Measurements from ENCODE around the gene ALPK1.

Gene ALPK1

GRCh38 chr4:112386071-112386470 lies 88.9 kb downstream of the ALPK1 start:
- no peak overlapping the region for H3K4me3 ChIP-seq (ENCODE audit: low read depth, low read length)
- no peak for DNase-seq (ENCODE audit: low read depth)
- TF ChIP-seq CTCF (IDR thresholded peaks at IDR 0.05; ENCODE audit: control insufficient read depth, extremely low read depth, insufficient read depth), result no peak

GRCh38 chr4:112402098-112402497 lies 104.9 kb downstream of the ALPK1 start:
- H3K4me3 ChIP-seq (ENCODE audit: low read depth, low read length), result no peak overlapping the region
- TF ChIP-seq CTCF (IDR thresholded peaks at IDR 0.05; ENCODE audit: control insufficient read depth, extremely low read depth, insufficient read depth), result no peak
- DNase-seq (ENCODE audit: low read depth), result no peak

GRCh38 chr4:112403101-112403945 lies 106.2 kb downstream of the ALPK1 start:
- DNase-seq (ENCODE audit: low read depth), result no peak
- H3K4me3 ChIP-seq (ENCODE audit: low read depth, low read length), result no peak overlapping the region
- TF ChIP-seq CTCF (IDR thresholded peaks at IDR 0.05; ENCODE audit: control insufficient read depth, extremely low read depth, insufficient read depth), result no peak

GRCh38 chr4:112410364-112410763 lies 113.2 kb downstream of the ALPK1 start:
- no peak overlapping the region for H3K4me3 ChIP-seq (ENCODE audit: low read depth, low read length)
- TF ChIP-seq CTCF (IDR thresholded peaks at IDR 0.05; ENCODE audit: control insufficient read depth, extremely low read depth, insufficient read depth), result no peak
- DNase-seq (ENCODE audit: low read depth), result no peak

GRCh38 chr4:112410804-112411203 lies 113.6 kb downstream of the ALPK1 start:
- H3K4me3 ChIP-seq (ENCODE audit: low read depth, low read length), result no peak overlapping the region
- no peak for DNase-seq (ENCODE audit: low read depth)
- no peak for TF ChIP-seq CTCF (IDR thresholded peaks at IDR 0.05; ENCODE audit: control insufficient read depth, extremely low read depth, insufficient read depth)

- DNase-seq (ENCODE audit: low read depth), result no peak
- no peak for TF ChIP-seq CTCF (IDR thresholded peaks at IDR 0.05; ENCODE audit: control insufficient read depth, extremely low read depth, insufficient read depth)
- no peak overlapping the region for H3K4me3 ChIP-seq (ENCODE audit: low read depth, low read length)
Observed at GRCh38 chr4:112411781-112412550, 114.8 kb downstream of the ALPK1 start.
